Measurements from ENCODE around the gene ECT2.
"Not testable (repeated sequence)": the region's sequence is repeated elsewhere in the genome, so short reads cannot be mapped to it uniquely, and the experiment has no call there.

ECT2 gene

GRCh38 chr3:172735014-172735413 is 15.5 kb upstream of the ECT2 start:
- DNase-seq (ENCODE audit: low read depth in 2 of 2) = no peak

DNA sequence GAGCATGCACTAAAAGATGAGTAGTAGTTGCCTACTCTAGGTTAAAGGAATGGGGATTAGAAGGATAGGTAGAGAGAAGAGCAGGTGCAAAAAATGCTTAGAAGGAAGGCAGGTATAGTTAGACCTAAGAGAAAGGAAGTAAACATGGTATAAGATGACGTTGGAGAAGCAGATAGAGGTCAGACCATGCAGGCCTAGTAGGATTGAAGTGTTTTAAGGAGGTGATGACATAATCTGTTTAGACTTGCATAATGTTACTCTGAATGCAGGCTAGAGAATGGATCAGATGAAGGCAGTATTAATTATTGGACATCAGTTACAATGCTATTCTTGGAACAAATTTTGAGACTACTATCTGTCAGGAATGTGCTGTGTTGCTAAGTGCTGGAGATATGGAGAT is 11.1 kb upstream of the ECT2 start:
- DNase-seq (ENCODE audit: low read depth in 2 of 2) = no peak

DNA sequence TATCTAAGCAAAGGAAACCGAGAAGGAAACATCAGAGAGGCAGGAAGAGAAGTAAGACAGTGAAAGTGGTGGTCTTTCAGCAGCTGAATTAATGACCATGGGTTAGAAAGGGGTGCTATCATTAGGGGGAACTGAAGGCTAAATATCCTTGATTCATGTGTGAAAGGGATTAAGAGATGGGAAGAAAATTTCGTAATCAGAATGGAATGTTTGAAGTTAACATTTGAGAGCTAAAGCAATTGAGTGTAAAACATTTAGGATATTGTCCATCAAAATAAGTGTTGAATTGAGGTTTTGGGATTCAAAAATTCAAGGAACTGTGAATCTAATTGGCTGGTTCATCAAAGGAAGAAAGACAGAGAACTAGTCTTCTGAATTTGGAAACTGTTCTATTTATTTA is 4.1 kb upstream of the ECT2 start:
- no peak for DNase-seq (ENCODE audit: low read depth in 2 of 2)

- DNase-seq (ENCODE audit: low read depth in 2 of 2) = no peak
Observed at GRCh38 chr3:172749230-172749965, 1.1 kb upstream of the ECT2 start.

- DNase-seq (ENCODE audit: low read depth in 2 of 2) = no peak
Observed at GRCh38 chr3:172750069-172750367, 508 bp upstream of the ECT2 start.

GRCh38 chr3:172751175-172751704 is 714 bp downstream of the ECT2 start:
- DNase-seq (ENCODE audit: low read depth in 2 of 2) = peak in 1 of 2 experiments; percentile 4

GRCh38 chr3:172752651-172753050 is 2.1 kb downstream of the ECT2 start:
- DNase-seq (ENCODE audit: low read depth in 2 of 2) = no peak

- DNase-seq (ENCODE audit: low read depth in 2 of 2) = no peak
Observed at GRCh38 chr3:172753125-172753524, 2.6 kb downstream of the ECT2 start.

GRCh38 chr3:172760416-172760815 is 9.9 kb downstream of the ECT2 start:
- not testable (repeated sequence) for DNase-seq (ENCODE audit: low read depth in 2 of 2)

DNA sequence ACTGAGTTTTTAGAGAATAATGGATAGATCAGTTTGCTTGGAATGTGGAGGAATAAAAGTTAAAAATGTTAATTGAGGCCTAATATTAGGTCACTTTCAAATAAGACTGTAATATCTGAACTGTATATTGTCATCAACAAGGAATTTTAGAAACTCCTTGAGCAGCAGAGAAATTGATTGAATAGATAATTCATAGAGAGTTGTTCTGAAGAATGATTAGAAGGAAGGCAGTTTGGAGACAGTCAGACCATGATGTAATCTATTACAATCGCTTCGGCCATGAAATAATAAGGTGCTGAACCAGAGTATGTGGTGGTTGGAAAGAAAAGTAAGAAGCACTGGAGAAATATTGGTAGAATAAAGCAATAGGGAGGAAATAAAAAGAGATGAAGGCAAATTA is 15.7 kb downstream of the ECT2 start:
- DNase-seq (ENCODE audit: low read depth in 2 of 2) = no peak

GRCh38 chr3:172766718-172767405 is 16.3 kb downstream of the ECT2 start:
- no peak for DNase-seq (ENCODE audit: low read depth in 2 of 2)

DNA sequence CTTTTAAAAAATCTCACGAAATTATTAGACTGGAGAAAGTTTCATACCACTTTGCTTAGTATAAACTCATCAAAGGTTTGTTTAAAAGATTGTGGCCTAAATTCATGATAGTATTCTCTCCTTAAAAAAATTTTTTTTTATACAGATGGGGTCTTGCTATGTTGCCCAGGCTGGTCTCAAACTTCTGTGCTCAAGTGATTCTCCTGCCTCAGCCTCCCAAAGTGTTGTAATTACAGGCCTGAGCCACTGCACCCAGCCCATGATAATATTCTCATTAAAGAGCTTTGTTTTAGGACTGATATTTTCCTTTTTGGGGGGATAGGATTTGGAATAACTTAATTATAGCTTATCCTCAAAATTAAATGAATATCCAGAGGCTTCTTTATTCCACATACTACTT is 19.9 kb downstream of the ECT2 start:
- no peak for DNase-seq (ENCODE audit: low read depth in 2 of 2)

GRCh38 chr3:172771672-172772071 is 21.1 kb downstream of the ECT2 start:
- DNase-seq (ENCODE audit: low read depth in 2 of 2) = no peak

GRCh38 chr3:172776049-172776717 is 25.7 kb downstream of the ECT2 start:
- no peak for DNase-seq (ENCODE audit: low read depth in 2 of 2)

- DNase-seq (ENCODE audit: low read depth in 2 of 2) = no peak
Observed at GRCh38 chr3:172777901-172778300, 27.4 kb downstream of the ECT2 start.

- no peak for DNase-seq (ENCODE audit: low read depth in 2 of 2)
Observed at GRCh38 chr3:172782235-172782634, 31.7 kb downstream of the ECT2 start.

DNA sequence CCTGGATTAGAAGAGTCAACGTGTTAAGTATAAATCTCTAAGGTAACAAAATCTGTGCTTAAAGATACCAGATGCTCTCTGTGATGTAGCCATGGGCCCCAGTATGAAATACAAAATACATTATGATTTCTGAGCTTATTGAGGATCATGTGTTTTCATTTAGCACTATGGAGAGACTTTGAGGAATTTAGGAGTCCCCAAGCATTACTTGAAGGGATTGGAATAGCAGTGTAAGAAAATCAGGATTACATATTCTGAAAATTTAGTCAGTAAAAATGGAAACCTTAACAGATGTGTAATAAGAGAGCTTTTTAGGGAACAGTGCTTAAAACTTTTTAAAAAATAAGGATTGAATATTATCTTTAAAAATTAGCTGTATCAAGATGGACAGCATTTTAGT is 35.5 kb downstream of the ECT2 start:
- DNase-seq (ENCODE audit: low read depth in 2 of 2) = no peak

- no peak for DNase-seq (ENCODE audit: low read depth in 2 of 2)
Observed at GRCh38 chr3:172787019-172787418, 36.5 kb downstream of the ECT2 start.

DNA sequence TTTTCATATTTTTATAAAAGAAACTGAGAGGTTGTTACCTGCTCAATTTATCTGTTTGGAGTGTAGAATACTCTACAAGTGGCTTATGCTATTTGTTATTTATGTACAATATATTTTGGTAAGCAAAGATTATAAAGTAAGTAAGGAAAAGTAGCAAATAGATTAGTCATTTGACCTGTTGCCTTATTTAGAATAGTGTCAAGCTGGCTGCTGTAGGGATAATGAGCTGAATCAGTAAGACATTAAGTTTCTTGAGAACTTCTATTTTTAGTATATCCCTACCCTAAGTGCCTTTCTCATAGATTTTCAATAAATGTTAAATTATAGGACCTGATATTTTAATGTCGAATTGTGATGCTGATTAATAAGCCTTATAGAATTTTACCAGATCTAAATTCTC is 37.2 kb downstream of the ECT2 start:
- DNase-seq (ENCODE audit: low read depth in 2 of 2) = no peak

- no peak for DNase-seq (ENCODE audit: low read depth in 2 of 2)
Observed at GRCh38 chr3:172799246-172799645, 48.7 kb downstream of the ECT2 start.

- no peak for DNase-seq (ENCODE audit: low read depth in 2 of 2)
Observed at GRCh38 chr3:172800156-172800555, 49.6 kb downstream of the ECT2 start.

DNA sequence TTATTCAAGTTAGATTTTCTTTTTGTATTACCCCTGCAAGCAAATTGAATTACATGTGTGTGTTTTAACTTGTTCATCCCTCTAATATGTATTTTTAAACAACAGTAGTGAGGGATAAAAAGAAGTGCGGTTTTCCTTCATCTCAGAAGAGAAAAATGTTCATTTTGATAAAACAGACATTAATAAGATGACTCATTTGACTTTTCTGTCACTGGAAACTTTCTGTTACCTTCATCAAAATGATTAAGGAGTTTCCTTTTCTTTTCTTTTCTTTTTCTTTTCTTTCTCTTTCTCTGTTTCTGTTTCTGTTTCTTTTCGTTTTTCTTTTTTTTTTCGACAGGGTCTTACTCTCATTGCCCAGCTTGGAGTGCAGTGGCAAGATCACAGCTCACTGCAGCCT is 53.0 kb downstream of the ECT2 start:
- DNase-seq (ENCODE audit: low read depth in 2 of 2) = no peak

- DNase-seq (ENCODE audit: low read depth in 2 of 2) = no peak
Observed at GRCh38 chr3:172804323-172804722, 53.8 kb downstream of the ECT2 start.

Data from stimulated activated CD4-positive, alpha-beta T cell treated with anti-CD3 and anti-CD28 coated beads, Interleukin-12 subunit alpha, Interleukin-12 subunit beta, amount 100 ng/mL, for 24 hours (primary cell).